AG04449 (cell line): ENCODE results near the gene HEYL.

Source experiments
- CTCF ChIA-PET: fragments of 350-600 bp; formaldehyde crosslinking; extraction: SDS; loops from one replicate; lab custom pipeline; 2021; ENCODE audit warnings: antibody characterized with exemption; lab: Yijun Ruan, JAX
- POLR2A ChIA-PET: fragments of 400-600, 350-600 bp; formaldehyde crosslinking; extraction: SDS; loops from one replicate; lab custom pipeline; 2020; ENCODE audit warnings: antibody characterized with exemption, inconsistent platforms; lab: Yijun Ruan, JAX
- DNase-seq: peaks from one replicate; pipeline ENCODE4 v3.0.0-alpha.2; 2010; ENCODE audit warnings: low read depth, low spot score
- H3K4me3 ChIP-seq: 2 replicates; pipeline ENCODE4 v1.5.1; 2011; ENCODE audit warnings: low read depth, mild to moderate bottlenecking, control low read depth, low read length
- TF ChIP-seq, protein P1 (sequence below): IDR thresholded peaks from one replicate; pipeline ENCODE4 v1.5.1; 2011; ENCODE audit warnings: mild to moderate bottlenecking, moderate library complexity, low read length, control low read depth, inconsistent platforms; ENCODE audit not compliant: insufficient read depth; ENCODE audit errors: missing control alignments

The HEYL gene

DNA sequence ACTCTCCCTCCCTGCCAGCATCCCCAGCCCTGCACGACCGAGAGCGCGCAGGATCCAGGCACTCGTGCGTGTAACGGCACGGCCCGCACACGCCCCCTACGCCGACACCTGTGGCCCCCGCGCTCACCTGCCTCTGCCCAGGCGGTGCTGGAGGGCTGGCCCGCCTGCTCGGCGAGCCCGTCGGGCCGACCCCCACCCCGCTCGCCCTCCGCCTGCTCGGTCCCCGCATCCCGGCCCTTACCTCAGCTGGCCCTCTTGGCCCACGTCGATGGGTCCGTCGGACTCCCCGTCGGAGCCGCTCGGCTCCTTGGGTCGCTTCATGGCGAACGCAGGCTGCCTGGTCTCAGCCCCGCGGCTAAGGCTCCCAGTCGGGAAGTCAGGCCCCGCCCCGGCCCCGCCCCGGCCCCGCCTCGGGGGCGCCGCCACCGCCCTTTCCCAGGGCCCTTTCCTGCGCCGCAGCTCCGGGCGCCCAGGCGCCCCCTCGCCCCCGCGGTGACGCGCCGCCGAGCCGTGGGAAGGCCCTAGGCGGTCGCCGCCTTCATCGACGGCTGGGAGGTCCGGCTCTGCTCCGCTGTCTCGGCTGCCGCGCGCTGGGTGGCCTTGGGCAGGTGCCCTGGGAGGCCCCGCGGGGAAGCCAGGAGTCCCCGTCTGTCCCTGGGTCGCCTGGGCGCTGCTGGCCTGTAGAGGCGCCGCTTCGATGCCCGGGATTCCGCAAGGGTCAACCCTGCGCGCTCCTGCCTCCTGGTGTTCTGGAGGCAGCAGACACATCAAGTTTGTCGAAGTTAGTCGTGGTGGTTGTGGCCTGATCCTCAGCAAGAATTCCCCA lies at the start of gene HEYL:
Gene HEYL (minus strand): TSS at position 339 of the 826 bp plus-strand sequence. CDS start 18 bp downstream, at position 321.
- DNase-seq: no peak
- ChIA-PET POLR2A (no interaction called here), CTCF (interaction anchor here (0.8 to 6.1 kb wide), 5 partner anchors 8 to 33 kb away, joined by 3 to 44 read pairs (median 19); no protein-coding TSS in a partner anchor)
- peak within 1 kb of the TSS; percentile 33 for H3K4me3 ChIP-seq
- TF ChIP-seq, protein P1, sequence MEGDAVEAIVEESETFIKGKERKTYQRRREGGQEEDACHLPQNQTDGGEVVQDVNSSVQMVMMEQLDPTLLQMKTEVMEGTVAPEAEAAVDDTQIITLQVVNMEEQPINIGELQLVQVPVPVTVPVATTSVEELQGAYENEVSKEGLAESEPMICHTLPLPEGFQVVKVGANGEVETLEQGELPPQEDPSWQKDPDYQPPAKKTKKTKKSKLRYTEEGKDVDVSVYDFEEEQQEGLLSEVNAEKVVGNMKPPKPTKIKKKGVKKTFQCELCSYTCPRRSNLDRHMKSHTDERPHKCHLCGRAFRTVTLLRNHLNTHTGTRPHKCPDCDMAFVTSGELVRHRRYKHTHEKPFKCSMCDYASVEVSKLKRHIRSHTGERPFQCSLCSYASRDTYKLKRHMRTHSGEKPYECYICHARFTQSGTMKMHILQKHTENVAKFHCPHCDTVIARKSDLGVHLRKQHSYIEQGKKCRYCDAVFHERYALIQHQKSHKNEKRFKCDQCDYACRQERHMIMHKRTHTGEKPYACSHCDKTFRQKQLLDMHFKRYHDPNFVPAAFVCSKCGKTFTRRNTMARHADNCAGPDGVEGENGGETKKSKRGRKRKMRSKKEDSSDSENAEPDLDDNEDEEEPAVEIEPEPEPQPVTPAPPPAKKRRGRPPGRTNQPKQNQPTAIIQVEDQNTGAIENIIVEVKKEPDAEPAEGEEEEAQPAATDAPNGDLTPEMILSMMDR: peak; percentile 35

DNA sequence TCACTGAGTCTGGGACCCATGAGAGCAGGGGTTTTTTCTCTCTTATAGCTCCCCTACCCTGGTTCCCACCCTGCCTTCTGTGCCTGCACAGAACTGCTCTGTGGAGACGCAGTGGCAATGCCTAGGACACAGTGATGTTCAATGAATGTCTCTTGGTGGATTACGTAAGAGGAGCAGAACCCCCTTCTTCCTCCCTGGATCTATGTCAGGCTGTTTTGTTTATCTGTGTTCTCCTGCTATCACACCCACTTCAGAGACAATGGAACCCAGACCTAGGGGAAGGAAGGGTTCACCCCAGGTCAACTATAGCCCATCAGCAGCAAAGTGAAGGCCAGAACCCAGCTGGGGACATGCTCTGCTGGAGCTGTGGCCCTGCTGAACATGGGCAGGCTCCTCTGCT lies 49.8 kb upstream of the HEYL start:
- no peak for DNase-seq
- TF ChIP-seq, protein P1: no peak
- H3K4me3 ChIP-seq: no peak overlapping the region
- CTCF ChIA-PET: interaction anchor here (0.6 to 1.1 kb wide), 3 partner anchors 24 to 36 kb away, joined by 3 read pairs; no protein-coding TSS in a partner anchor
- POLR2A ChIA-PET: no interaction called here

DNA sequence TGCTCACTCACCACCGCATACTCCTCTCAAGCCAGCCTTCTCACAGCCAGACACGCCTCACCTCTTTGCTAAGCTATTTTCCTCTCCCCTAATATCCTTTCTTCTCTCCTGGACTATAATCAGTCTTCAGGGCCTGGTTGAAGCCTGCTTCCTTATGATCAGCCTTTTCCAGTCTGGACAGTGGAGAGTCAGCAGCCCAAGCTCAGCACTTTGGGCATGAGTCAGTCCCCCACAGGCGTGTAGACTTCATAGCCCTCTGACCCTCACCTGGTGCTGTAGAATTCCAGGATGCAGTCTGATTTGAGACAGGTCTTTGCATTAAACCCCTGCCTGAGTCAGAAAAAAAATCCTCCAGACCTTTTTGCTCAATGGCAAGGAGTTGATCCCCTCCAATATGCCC lies 49.3 kb upstream of the HEYL start:
- POLR2A ChIA-PET: no interaction called here
- CTCF ChIA-PET: interaction anchor here (0.8 kb wide), 1 partner anchor 17 kb away, joined by 4 read pairs; no protein-coding TSS in a partner anchor
- no peak overlapping the region for H3K4me3 ChIP-seq
- DNase-seq: no peak
- TF ChIP-seq, protein P1: no peak

DNA sequence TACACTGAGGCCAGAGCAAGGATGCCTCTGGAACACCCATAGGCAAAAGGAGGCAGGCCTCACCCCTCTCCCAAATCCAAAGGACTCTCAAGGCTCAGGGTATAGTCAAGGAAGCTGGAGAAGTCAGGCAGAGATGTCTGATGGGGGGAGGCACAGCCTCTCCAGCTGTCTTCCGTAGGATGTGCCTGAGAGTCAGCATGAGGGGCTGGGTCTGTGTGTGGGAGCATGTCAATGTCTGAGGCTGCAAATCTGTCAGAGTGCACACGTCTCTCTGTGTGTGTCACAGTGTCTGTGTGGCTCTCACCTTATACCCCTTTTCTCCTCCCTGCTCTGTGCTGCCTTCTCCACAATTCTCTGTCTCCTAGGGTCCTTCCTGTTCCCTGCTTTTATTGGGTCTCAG lies 47.8 kb upstream of the HEYL start:
- ChIA-PET POLR2A (no interaction called here), CTCF (no interaction called here)
- H3K4me3 ChIP-seq: no peak overlapping the region
- no peak for DNase-seq
- TF ChIP-seq, protein P1: no peak

DNA sequence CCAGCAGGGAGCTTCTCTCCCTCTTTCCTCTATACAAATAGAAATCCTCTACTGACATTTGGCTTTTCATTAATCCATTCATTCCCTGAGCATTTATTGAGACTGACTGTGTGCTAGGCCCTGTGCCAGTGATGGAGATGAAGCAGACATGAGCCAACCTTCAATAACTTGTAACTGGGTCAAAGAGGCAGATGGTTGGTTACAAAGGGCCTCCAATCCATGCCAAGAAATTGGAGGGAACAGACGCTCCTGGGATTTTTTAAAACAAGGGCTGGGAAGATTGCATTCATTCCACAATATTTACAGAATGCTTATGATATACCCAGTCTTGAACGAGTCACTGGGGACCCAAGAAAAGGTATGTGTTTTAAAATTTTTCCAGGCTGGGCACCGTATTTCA lies 45.6 kb upstream of the HEYL start:
- CTCF ChIA-PET: no interaction called here
- no peak for DNase-seq
- POLR2A ChIA-PET: no interaction called here
- H3K4me3 ChIP-seq: no peak overlapping the region
- TF ChIP-seq, protein P1: no peak

DNA sequence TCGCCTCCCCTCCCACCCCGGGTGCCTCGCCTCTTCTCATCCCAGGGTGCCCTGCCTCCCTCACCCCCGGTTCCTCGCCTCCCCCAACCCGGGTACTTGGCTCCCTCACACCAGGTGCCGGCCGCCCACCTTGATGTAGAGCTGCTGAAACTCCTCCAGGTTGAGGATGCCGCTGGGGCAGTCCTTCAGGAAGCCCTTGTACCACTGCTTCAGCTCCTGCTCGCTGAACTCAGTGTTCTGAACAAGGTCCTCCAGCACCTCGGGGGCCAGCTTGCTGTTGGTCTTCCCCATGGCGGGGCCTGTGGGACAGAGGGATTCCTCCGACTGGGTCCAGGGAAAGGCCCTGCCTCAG lies 44.8 kb upstream of the HEYL start:
- DNase-seq: no peak
- POLR2A ChIA-PET: no interaction called here
- CTCF ChIA-PET: interaction anchor here (0.6 to 1.1 kb wide), 3 partner anchors 12 to 78 kb away, joined by 3 to 5 read pairs (median 3); partner anchors contain the start of gene NT5C1A
- H3K4me3 ChIP-seq: no peak overlapping the region
- TF ChIP-seq, protein P1: no peak
